Adrenal gland (tissue), 12 donors: ENCODE measurements around the gene AGTPBP1. TPM values are rescaled to one million over a fixed set of nuclear protein-coding genes. Genes with fewer than 3 reads are reported as not detected.

ENCODE experiments used
- DNase-seq, 7 donors: peaks; one replicate each; pipeline ENCODE4 v3.0.0-alpha.2; 2019 to 2020
- H3K27ac ChIP-seq, 5 donors: fragments of 200-600 bp; sonication (generic) in 4 of 5; 1 replicate in 3 of 5; 2 replicates in 2 of 5; pipeline versions ENCODE4 v1.5.1 to v1.8.0; 2016 to 2020; ENCODE audit warnings: mild to moderate bottlenecking in 1 of 5
- H3K27me3 ChIP-seq: fragments of 200-600 bp; 2 replicates; pipeline ENCODE4 v1.8.0; 2021
- H3K36me3 ChIP-seq, 2 donors: fragments of 200-600 bp; replicated peaks in 1 of 2; 1 replicate in 1 of 2; 2 replicates in 1 of 2; pipeline versions ENCODE4 v1.5.1 to v1.8.0; 2018 to 2022
- H3K4me1 ChIP-seq, 2 donors: fragments of 200-600 bp; replicated peaks in 1 of 2; 1 replicate in 1 of 2; 2 replicates in 1 of 2; pipeline versions ENCODE4 v1.5.1 to v1.8.0; 2018 to 2021
- H3K4me3 ChIP-seq, 4 donors: fragments of 200-600 bp; sonication (generic) in 3 of 4; one replicate each; pipeline ENCODE4 v1.5.1; 2016 to 2018
- H3K9me3 ChIP-seq, 3 donors: fragments of 200-600 bp; sonication (generic) in 1 of 3; replicated peaks in 1 of 3; 1 replicate in 2 of 3; 2 replicates in 1 of 3; pipeline versions ENCODE4 v1.5.1 to v1.8.0; 2016 to 2021
- CTCF ChIP-seq, 6 experiments: fragments of 450-650 bp in 4 of 6; fragments of 200-600 bp in 2 of 6; sonication (generic) in 1 of 6; IDR thresholded peaks; 1 replicate in 5 of 6; 2 replicates in 1 of 6; pipeline versions ENCODE4 v1.5.1 to v1.8.0; 2016 to 2021; ENCODE audit warnings: antibody characterized with exemption in 6 of 6, mild to moderate bottlenecking in 2 of 6, moderate library complexity in 1 of 6
- POLR2A ChIP-seq, 2 donors: fragments of 450-650 bp; IDR thresholded peaks; one replicate each; pipeline ENCODE4 v1.6.1; 2017; ENCODE audit warnings: antibody characterized with exemption in 2 of 2, mild to moderate bottlenecking in 2 of 2, moderate library complexity in 1 of 2
- WGBS, 4 donors: extraction: QIAGEN DNeasy Blood & Tissue Kit in 2 of 4; methylation state at CpG; one replicate each; pipeline versions ENCODE4 v1.1.5 to v1.1.7; 2013 to 2017; 5-methylcytosine and 5-hydroxymethylcytosine counted together
- intact Hi-C, 2 donors: fragments of 100-400 bp; cut with DNase I; formaldehyde crosslinking; loops; one replicate each; pipeline versions ENCODE4 v1.14.1 to v1.15.0; 2022 to 2023
- polyA plus RNA-seq, 3 donors: library from polyadenylated mRNA; stranded (reverse); fragments of 200-250 nt in 2 of 3; fragments of 350-450 nt in 1 of 3; fragmentation: Illumina TruSeq in 1 of 3; extraction: RNeasy Lipid Tissue Mini Kit (QIAGEN cat#74804) in 1 of 3; gene quantifications; one replicate each; pipeline ENCODE4 v1.2.3, GENCODE V29; 2013 to 2014
- total RNA-seq, 9 donors: library from RNA; depleted of rRNA in 4 of 9; stranded (reverse); fragments of >200 nt in 4 of 9; fragments of 120-200 nt in 1 of 9; fragmentation: NEBNext Ultra II Directional in 1 of 9; extraction: Animal tissue kit (Norgen Biotek cat#: 25700) in 1 of 9; gene quantifications; one replicate each; pipeline versions ENCODE4 v1.1.0 to v1.2.4, GENCODE V29; 2013 to 2023
- donor health status: healthy with polysubstance abuse.
- donor health status: Bipolar disorder and iron deficiency.
- donor health status: DM: yes; HTN: yes; CAD: no.
- donor health status: DM: no; HTN: no; CAD: no.
- donor health status: DM: no; HTN: no; CAD: no.
- donor health status: DM: yes; HTN: yes; CAD: no.

Gene AGTPBP1
- total and polyA plus RNA-seq, 12 donors, result 4.2 to 27.5 (median 11.6) TPM

- no peaks in the 10 kb centered on the region for H3K9me3 ChIP-seq
- H3K27me3 ChIP-seq, result no peaks in the 10 kb centered on the region
- H3K4me1 ChIP-seq, result peaks cover 0 to 7% of the 10 kb centered on the region in 2 donors
- no peak overlapping the region for H3K27ac ChIP-seq
- no peak for DNase-seq
- 76 to 84% (median 82%) methylated on average over 2 of the region's 2 CpGs for WGBS, 4 donors
- TF ChIP-seq POLR2A (IDR thresholded peaks at IDR 0.05), result no peak
- no peak for TF ChIP-seq CTCF (IDR thresholded peaks at IDR 0.05)
- no peaks in the 10 kb centered on the region for H3K36me3 ChIP-seq
- no peak overlapping the region for H3K4me3 ChIP-seq
- intact Hi-C loops, result no loop called here
Observed at GRCh38 chr9:85746309-85746708, 4.6 kb upstream of the AGTPBP1 start.

- Histone ChIP-seq H3K27me3 (no peaks in the 10 kb centered on the region), H3K36me3 (no peaks in the 10 kb centered on the region), H3K4me3 (no peak overlapping the region), H3K27ac (no peak overlapping the region), H3K4me1 (peaks cover 0 to 13% of the 10 kb centered on the region in 2 donors), H3K9me3 (no peaks in the 10 kb centered on the region)
- intact Hi-C loops, result no loop called here
- WGBS, 4 donors, result 78 to 85% (median 79%) methylated on average over 2 of the region's 2 CpGs
- DNase-seq, result no peak
- no peak for TF ChIP-seq POLR2A (IDR thresholded peaks at IDR 0.05)
- TF ChIP-seq CTCF (IDR thresholded peaks at IDR 0.05), result no peak
Observed at GRCh38 chr9:85745203-85745602, 3.4 kb upstream of the AGTPBP1 start.

- Histone ChIP-seq H3K4me3 (no peak overlapping the region), H3K9me3 (no peaks in the 10 kb centered on the region), H3K27ac (no peak overlapping the region), H3K36me3 (no peaks in the 10 kb centered on the region), H3K4me1 (peaks cover 0 to 15% of the 10 kb centered on the region in 2 donors), H3K27me3 (no peaks in the 10 kb centered on the region)
- intact Hi-C loops, result no loop called here
- TF ChIP-seq POLR2A (IDR thresholded peaks at IDR 0.05), result no peak
- no peak for TF ChIP-seq CTCF (IDR thresholded peaks at IDR 0.05)
- DNase-seq, result no peak
- 80 to 85% (median 82%) methylated on average over 7 of the region's 7 CpGs for WGBS, 4 donors
Observed at GRCh38 chr9:85744480-85744879, 2.7 kb upstream of the AGTPBP1 start.

- intact Hi-C loops, result no loop called here
Observed at GRCh38 chr9:85743275-85744128, 1.7 kb upstream of the AGTPBP1 start.

More at GRCh38 chr9:85743275-85744128, 1.7 kb upstream of the AGTPBP1 start:
- no peak for TF ChIP-seq CTCF (IDR thresholded peaks at IDR 0.05)
- no peak for TF ChIP-seq POLR2A (IDR thresholded peaks at IDR 0.05)
- no peak overlapping the region for H3K27ac ChIP-seq
- peaks cover 0 to 15% of the 10 kb centered on the region in 2 donors for H3K4me1 ChIP-seq
- H3K9me3 ChIP-seq, result no peaks in the 10 kb centered on the region
- peak in 3 of 7 donors; percentile 16 to 20 (median 16) for DNase-seq
- WGBS, 4 donors, result 49 to 54% (median 51%) methylated on average over 14 of the region's 14 CpGs
- no peaks in the 10 kb centered on the region for H3K27me3 ChIP-seq
- no peaks in the 10 kb centered on the region for H3K36me3 ChIP-seq
- H3K4me3 ChIP-seq, result no peak overlapping the region
